Measurements from ENCODE around the gene ISG15.

Gene ISG15

DNA sequence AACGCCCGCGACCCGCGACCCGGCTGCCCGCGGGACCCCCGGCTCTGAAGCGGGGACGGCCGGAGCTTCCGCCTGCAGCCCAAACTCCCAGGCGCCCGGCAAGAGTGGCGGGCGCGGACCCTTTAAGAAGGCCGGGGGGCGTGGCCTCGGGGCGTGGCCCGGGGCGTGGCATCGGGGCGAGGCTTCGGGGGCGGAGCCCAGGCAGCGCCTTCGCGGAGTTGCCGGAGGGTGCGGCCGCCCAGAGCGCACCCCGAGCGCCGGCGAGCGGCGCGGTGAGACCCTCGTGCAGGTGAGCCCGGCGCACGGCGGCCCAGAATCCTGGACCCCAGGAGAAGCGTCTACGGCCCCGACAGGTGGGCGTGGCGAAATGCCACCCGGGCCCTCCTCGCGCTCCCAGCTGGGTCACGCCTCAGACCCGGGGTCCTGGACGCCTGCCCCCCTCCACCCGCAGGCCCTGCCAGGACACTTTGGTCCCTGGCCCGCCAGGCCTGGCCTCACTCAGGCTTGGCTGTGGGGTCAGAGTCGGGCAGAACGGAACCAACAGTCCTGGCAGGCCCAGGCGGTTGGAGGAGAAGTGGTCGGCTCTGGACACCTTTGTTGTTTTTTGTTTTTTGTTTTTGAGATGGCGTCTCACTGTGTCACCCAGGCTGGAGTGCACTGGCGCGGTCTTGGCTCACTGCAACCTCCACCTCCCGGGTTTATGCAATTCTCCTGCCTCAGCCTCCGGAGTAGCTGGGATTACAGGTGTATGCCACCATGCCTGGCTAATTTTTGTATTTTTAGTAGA, 46.4 kb downstream of the ISG15 start:
- DNase-seq (ENCODE audit: low read depth in 2 of 2), result peak; percentile 88 to 89

DNA sequence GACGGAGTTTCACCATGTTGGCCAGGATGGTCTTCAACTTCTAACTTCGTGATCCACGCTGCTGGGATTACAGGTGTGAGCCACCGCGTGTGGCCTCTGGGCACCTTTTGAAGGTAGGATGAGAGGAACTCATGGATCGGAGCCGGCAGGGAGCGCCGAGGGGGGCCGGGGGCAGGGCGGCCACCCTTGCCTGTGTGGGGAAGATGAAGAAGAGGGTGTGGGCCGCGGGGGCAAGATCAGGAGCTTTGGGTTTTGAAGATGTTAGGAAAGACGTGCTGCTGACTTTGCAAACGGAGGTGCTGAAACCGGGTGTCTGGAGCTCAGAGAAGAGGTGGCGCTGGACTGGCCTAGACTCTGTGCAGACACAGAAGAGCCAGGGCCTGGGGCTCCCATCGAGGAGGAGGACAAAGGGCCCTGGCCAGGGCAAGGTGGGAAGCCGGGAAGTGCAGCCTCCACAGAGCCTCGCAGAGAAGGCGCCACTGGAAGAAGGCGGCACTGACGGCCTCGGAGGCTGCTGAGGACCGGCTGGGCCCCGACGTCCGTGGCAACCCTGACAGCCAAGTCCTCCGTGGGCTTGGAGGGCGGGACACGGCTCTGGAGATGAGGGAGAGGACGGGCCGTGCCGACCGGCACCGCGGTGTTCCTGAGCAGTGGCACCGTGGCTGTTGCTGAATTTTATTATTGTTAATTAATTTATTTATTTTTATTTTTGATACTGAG, 47.1 kb downstream of the ISG15 start:
- DNase-seq (ENCODE audit: low read depth in 2 of 2), result no peak

DNA sequence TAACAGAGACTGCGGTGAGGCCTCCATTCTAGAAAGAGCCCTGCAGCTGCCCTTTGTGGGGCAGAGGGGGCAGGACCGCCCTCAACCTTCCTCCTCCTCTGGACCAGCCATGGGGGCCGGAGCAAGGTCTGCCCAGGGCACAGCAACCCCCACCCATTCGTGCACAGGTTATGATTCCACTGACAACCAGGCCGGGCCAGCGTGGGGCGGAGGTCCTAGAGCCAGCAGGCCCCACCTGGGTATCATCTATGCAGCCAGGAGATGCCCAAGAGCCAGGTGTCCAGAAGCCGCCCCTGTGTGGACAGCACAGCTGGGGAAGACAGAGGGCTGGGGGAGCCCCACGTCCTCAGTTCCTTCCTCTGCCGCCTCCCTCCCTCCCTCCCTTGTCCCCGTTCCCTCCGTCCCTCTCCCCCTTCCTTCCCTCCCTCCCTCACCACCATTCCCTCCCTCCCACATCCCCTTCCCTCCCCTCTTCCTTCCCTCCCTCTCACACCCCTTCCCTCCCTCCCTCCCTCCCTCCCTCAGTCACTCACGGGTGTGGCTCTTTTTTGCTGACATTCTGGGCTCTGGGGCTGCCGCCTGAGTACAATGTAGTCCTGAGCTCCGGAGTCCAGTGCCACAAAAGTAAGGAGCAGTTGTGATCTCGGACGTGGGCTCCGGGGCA, 48.5 kb downstream of the ISG15 start:
- no peak for DNase-seq (ENCODE audit: low read depth in 2 of 2)

DNA sequence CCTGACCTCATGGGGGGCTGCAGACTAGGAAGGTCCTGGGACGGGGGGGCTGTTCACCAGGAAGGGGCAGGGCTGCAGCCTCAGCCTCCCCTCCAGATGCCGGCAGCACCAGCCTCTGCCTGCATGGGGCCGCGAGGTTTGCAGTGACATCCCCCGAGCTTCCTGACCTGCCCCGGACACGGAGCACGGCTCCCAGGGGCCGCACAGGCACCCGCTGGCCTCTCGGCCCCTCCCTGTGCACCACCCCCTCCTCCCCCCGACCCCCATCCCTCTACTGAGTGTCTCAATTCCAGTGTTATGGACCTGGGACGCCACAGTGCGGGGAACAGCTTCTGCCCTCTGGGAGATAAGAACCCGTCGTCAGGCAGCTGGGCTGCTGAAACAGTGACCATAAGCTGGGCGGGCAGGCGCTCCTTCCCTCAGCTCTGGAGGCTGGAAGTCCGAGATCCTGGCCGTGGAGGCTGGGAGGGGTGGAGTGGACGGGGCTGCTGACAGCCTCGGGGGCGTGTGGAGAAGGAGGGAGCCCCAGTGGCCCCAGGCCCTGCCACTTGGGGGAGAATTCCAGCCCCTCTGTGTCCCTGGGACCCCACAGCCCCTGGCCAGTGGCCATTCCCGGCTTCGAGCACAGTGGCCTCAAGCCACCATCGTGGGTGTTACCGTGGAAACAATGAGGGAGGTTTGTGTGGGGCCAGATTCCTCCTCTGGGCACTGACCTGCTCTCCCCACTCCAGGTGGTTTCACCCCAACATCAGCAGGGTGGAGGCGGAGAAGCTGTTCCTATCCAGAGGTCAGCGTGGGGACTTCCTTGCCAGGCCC, 49.3 kb downstream of the ISG15 start:
- no peak for DNase-seq (ENCODE audit: low read depth in 2 of 2)

DNA sequence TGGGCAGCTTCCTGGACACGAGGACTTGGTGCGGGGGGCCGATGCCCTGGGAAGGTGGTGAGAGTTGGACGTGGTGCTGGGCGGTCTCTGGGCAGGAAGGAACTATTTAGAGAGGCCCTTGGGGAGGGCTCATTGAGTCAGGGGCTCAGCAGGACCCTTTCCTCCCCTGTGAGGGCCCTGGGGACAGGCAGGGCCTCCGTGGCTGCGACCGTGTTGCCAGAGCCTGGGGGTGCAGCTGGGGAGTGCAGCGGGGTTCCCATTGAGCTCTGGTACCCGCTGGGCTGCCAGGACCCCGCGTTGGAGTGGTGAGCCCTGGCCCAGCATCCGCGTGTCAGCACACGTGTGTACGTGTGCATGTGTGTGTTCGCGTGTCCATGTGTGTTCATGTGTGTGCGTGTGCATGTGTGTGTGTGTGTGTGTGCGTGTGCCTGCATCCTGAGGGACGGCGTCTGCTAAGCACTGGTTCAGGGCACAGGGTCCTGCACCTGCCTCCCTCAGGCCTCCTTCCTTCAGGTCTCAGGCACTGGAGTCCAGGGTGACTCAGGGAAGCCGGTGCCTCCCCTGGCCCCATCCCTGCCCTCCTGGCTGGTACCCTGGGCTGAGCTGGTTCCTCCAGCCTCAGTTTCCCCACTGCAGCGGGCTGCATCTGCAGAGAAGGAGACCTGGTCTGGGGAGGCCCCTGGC, 50.1 kb downstream of the ISG15 start:
- no peak for DNase-seq (ENCODE audit: low read depth in 2 of 2)

All from stimulated activated CD8-positive, alpha-beta memory T cell treated with anti-CD3 and anti-CD28 coated beads, Interleukin-15, amount 100 ng/mL, for 48 hours (primary cell).